Testis (tissue), 3 donors: Measurements from ENCODE around the gene NPHP4. TPM values are rescaled to one million over a fixed set of nuclear protein-coding genes. Genes with fewer than 3 reads are reported as not detected.

Experiments used
- DNase-seq: peaks from one replicate; pipeline ENCODE4 v3.0.0-alpha.2; 2019
- H3K27ac ChIP-seq, 2 donors: fragments of 200-600 bp; sonication (generic); one replicate each; pipeline ENCODE4 v1.5.1; 2019
- H3K27me3 ChIP-seq: fragments of 200-600 bp; sonication (generic); one replicate; pipeline ENCODE4 v1.5.1; 2019
- H3K36me3 ChIP-seq: fragments of 200-600 bp; sonication (generic); one replicate; pipeline ENCODE4 v1.5.1; 2017; ENCODE audit warnings: low read depth; ENCODE audit errors: missing control alignments
- H3K4me1 ChIP-seq: fragments of 200-600 bp; sonication (generic); one replicate; pipeline ENCODE4 v1.5.1; 2019
- H3K4me3 ChIP-seq, 2 donors: fragments of 200-600 bp; sonication (generic); one replicate each; pipeline ENCODE4 v1.5.1; 2017 to 2019
- H3K9me3 ChIP-seq: fragments of 200-600 bp; sonication (generic); one replicate; pipeline ENCODE4 v1.5.1; 2017
- CTCF ChIP-seq, 3 experiments: fragments of 450-650 bp in 2 of 3; fragments of 200-600 bp in 1 of 3; sonication (generic) in 1 of 3; IDR thresholded peaks; one replicate each; pipeline ENCODE4 v1.5.1; 2016 to 2019; ENCODE audit warnings: antibody characterized with exemption in 3 of 3, mild to moderate bottlenecking in 2 of 3, moderate library complexity in 1 of 3
- POLR2A ChIP-seq: fragments of 450-650 bp; IDR thresholded peaks from one replicate; pipeline ENCODE4 v1.6.1; 2017; ENCODE audit warnings: antibody characterized with exemption, mild to moderate bottlenecking, moderate library complexity
- WGBS, 2 donors: methylation state at CpG; one replicate each; pipeline ENCODE4 v1.1.5; 2018; 5-methylcytosine and 5-hydroxymethylcytosine counted together
- intact Hi-C: fragments of 100-400 bp; cut with DNase I; formaldehyde crosslinking; loops from one replicate; pipeline ENCODE4 v1.15.1; 2023; ENCODE audit warnings: low total_unique reads
- polyA plus RNA-seq: library from polyadenylated mRNA; stranded (reverse); fragments of 350-450 nt; fragmentation: Illumina TruSeq; extraction: RNeasy Lipid Tissue Mini Kit (QIAGEN cat#74804); gene quantifications from one replicate; pipeline ENCODE4 v1.2.3, GENCODE V29; 2014; ENCODE audit warnings: low read depth, low replicate concordance; ENCODE audit not compliant: insufficient read depth
- total RNA-seq, 2 donors: library from RNA; depleted of rRNA; stranded (reverse); fragments of >200 nt; gene quantifications; one replicate each; pipeline ENCODE4 v1.2.3, GENCODE V29; 2016

NPHP4 gene
- total and polyA plus RNA-seq, 3 donors from 2014 or later = 26.3 to 65.9 (median 49.4) TPM

GRCh38 chr1:5878971-5879370 is 113.3 kb downstream of the NPHP4 start:
- no peak for TF ChIP-seq CTCF (IDR thresholded peaks at IDR 0.05)
- TF ChIP-seq POLR2A = no peak
- no peak for DNase-seq
- no peaks in the 10 kb centered on the region for H3K9me3 ChIP-seq
- intact Hi-C loops = no loop called here
- no peak overlapping the region for H3K27ac ChIP-seq
- WGBS, 2 donors = 85 to 89% methylated on average over 4 of the region's 4 CpGs
- no peaks in the 10 kb centered on the region for H3K4me1 ChIP-seq
- H3K36me3 ChIP-seq = no peaks in the 10 kb centered on the region
- H3K27me3 ChIP-seq = no peaks in the 10 kb centered on the region
- no peak overlapping the region for H3K4me3 ChIP-seq

GRCh38 chr1:5877683-5878530 is 114.3 kb downstream of the NPHP4 start:
- Histone ChIP-seq H3K9me3 (no peaks in the 10 kb centered on the region), H3K36me3 (no peaks in the 10 kb centered on the region), H3K4me1 (no peaks in the 10 kb centered on the region), H3K4me3 (no peak overlapping the region), H3K27ac (no peak overlapping the region), H3K27me3 (no peaks in the 10 kb centered on the region)
- intact Hi-C loops = no loop called here
- DNase-seq = no peak
- 96% methylated on average over 15 to 18 of the region's 20 CpGs for WGBS, 2 donors
- TF ChIP-seq POLR2A = no peak
- no peak for TF ChIP-seq CTCF (IDR thresholded peaks at IDR 0.05)

GRCh38 chr1:5877001-5877400 is 115.2 kb downstream of the NPHP4 start:
- Histone ChIP-seq H3K4me1 (no peaks in the 10 kb centered on the region), H3K9me3 (no peaks in the 10 kb centered on the region), H3K36me3 (no peaks in the 10 kb centered on the region)

GRCh38 chr1:5876094-5876650 is 116.1 kb downstream of the NPHP4 start:
- Histone ChIP-seq H3K27me3 (no peaks in the 10 kb centered on the region), H3K36me3 (no peaks in the 10 kb centered on the region), H3K4me3 (no peak overlapping the region), H3K9me3 (no peaks in the 10 kb centered on the region), H3K4me1 (no peaks in the 10 kb centered on the region), H3K27ac (no peak overlapping the region)
- intact Hi-C loops = no loop called here
- WGBS, 2 donors = 93% methylated on average over 6 to 7 of the region's 7 CpGs
- no peak for DNase-seq
- TF ChIP-seq CTCF (IDR thresholded peaks at IDR 0.05) (no peak), POLR2A (no peak)

More at GRCh38 chr1:5877001-5877400, 115.2 kb downstream of the NPHP4 start:
- Histone ChIP-seq H3K27ac (no peak overlapping the region), H3K4me3 (no peak overlapping the region), H3K27me3 (no peaks in the 10 kb centered on the region)
- no peak for DNase-seq
- WGBS, 2 donors = 88 to 89% methylated on average over 21 to 22 of the region's 22 CpGs
- TF ChIP-seq CTCF (IDR thresholded peaks at IDR 0.05) = no peak
- no peak for TF ChIP-seq POLR2A
- intact Hi-C loops = no loop called here
